Measurements from ENCODE around the gene MBOAT1. TPM values are rescaled to one million over a fixed set of nuclear protein-coding genes. Genes with fewer than 3 reads are reported as not detected.

MBOAT1 gene
- total and polyA plus RNA-seq, 10 donors: 1.0 to 14.9 (median 11.8) TPM

DNA sequence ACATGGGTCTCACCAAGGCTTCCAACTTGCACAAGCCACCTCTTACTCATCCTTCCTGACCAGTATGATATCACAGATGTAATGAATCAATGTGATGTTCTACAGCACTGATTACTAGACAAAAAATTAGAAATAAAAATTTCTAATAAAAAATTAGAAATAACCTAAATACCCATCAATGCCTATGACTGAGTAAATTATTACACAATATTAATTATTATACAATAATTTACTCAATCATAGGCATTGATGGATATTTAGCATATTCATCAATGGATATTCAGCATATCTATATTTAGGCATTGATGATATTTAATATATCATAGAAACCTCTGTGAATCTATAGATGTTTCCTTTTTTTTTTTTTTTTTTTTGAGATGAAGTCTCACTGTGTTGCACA lies 43.2 kb upstream of the MBOAT1 start:
- no peaks in the 10 kb centered on the region for H3K4me1 ChIP-seq
- H3K9me3 ChIP-seq: no peaks in the 10 kb centered on the region
- intact Hi-C loops (cut with DNase I; ENCODE audit: low total_unique reads): no loop called here
- H3K4me3 ChIP-seq: no peak overlapping the region
- no peaks in the 10 kb centered on the region for H3K36me3 ChIP-seq
- H3K27ac ChIP-seq: no peak overlapping the region
- TF ChIP-seq POLR2A (IDR thresholded peaks at IDR 0.05) (no peak), POLR2AphosphoS5 (IDR thresholded peaks at IDR 0.05) (no peak)
- TF ChIP-seq, protein P1, sequence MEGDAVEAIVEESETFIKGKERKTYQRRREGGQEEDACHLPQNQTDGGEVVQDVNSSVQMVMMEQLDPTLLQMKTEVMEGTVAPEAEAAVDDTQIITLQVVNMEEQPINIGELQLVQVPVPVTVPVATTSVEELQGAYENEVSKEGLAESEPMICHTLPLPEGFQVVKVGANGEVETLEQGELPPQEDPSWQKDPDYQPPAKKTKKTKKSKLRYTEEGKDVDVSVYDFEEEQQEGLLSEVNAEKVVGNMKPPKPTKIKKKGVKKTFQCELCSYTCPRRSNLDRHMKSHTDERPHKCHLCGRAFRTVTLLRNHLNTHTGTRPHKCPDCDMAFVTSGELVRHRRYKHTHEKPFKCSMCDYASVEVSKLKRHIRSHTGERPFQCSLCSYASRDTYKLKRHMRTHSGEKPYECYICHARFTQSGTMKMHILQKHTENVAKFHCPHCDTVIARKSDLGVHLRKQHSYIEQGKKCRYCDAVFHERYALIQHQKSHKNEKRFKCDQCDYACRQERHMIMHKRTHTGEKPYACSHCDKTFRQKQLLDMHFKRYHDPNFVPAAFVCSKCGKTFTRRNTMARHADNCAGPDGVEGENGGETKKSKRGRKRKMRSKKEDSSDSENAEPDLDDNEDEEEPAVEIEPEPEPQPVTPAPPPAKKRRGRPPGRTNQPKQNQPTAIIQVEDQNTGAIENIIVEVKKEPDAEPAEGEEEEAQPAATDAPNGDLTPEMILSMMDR (IDR thresholded peaks at IDR 0.05 in 8 of 11, conservative IDR thresholded peaks at IDR 0.05 in 3 of 11): no peak
- DNase-seq: no peak
- H3K27me3 ChIP-seq (replicated peaks in 1 of 7): no peaks in the 10 kb centered on the region

DNA sequence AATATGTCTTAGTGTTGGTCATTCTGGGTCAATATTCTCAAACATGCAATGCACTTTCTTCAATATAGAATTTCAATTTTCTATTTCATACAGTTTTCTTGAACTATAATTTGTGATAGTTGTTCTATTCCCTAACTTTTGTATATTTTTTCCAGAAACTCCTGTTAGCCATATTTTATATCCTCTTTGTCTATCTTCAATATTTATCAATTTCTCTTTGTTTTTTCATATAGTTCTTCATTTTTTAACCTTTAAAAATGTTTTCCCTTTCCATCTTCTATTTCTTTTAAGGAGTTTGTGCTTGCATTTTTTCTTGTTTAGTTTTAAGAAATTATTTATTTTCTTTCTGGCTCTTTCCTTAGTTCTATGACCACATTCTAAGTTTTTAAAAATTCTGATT lies 42.0 kb upstream of the MBOAT1 start:
- Histone ChIP-seq H3K4me3 (no peak overlapping the region), H3K27ac (no peak overlapping the region), H3K36me3 (no peaks in the 10 kb centered on the region), H3K27me3 (replicated peaks in 1 of 7) (no peaks in the 10 kb centered on the region), H3K4me1 (no peaks in the 10 kb centered on the region), H3K9me3 (no peaks in the 10 kb centered on the region)
- DNase-seq: no peak
- no peak for TF ChIP-seq POLR2A (IDR thresholded peaks at IDR 0.05)
- no peak for TF ChIP-seq POLR2AphosphoS5 (IDR thresholded peaks at IDR 0.05)
- TF ChIP-seq, protein P1 (IDR thresholded peaks at IDR 0.05 in 8 of 11, conservative IDR thresholded peaks at IDR 0.05 in 3 of 11): no peak
- intact Hi-C loops (cut with DNase I; ENCODE audit: low total_unique reads): no loop called here

DNA sequence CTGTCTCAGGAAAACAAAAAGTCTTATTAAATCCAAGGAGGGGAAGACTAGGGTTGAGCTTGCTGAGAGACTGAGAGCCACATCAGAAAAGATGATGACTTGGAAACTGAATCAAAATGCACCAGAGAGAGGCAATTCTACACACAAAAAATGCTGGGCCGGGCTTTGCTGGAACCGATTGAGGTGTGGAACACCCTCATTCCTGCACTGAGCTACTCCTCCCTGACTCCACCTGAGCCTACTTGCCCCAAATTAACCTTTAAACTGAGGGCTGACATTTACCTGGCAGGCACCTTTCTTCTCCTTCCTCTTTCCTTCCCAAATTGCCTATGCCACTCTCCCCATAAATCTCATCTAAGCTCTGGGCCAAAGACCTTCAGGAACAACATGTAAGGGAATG lies 40.8 kb upstream of the MBOAT1 start:
- intact Hi-C loops (cut with DNase I; ENCODE audit: low total_unique reads): no loop called here
- TF ChIP-seq, protein P1 (IDR thresholded peaks at IDR 0.05 in 8 of 11, conservative IDR thresholded peaks at IDR 0.05 in 3 of 11): no peak
- no peak for TF ChIP-seq POLR2AphosphoS5 (IDR thresholded peaks at IDR 0.05)
- no peak for TF ChIP-seq POLR2A (IDR thresholded peaks at IDR 0.05)
- Histone ChIP-seq H3K27me3 (replicated peaks in 1 of 7) (no peaks in the 10 kb centered on the region), H3K36me3 (no peaks in the 10 kb centered on the region), H3K27ac (no peak overlapping the region), H3K4me1 (no peaks in the 10 kb centered on the region), H3K4me3 (no peak overlapping the region), H3K9me3 (no peaks in the 10 kb centered on the region)
- 72 to 97% (median 85%) methylated on average over 2 of the region's 2 CpGs for WGBS, 5 donors
- no peak for DNase-seq

DNA sequence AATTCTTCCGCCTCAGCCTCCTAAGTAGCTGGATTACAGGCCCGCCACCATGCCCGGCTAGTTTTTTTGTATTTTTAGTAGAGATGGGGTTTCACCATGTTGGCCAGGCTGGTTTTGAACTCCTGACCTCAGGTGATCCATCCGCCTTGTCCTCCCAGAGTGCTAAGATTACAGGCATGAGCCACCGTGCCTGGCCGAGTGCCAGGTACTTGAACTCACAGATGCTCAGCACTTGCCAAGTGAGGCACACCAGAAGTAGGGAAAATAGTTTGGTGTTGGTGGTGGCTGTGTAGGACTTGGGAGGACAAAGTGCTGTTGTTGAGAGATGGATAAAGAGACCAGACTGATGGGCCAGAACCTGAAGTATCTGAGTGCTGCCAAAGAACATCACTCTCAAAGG lies 40.0 kb upstream of the MBOAT1 start:
- Histone ChIP-seq H3K4me1 (no peaks in the 10 kb centered on the region), H3K4me3 (no peak overlapping the region), H3K27me3 (replicated peaks in 1 of 7) (no peaks in the 10 kb centered on the region), H3K27ac (no peak overlapping the region), H3K36me3 (no peaks in the 10 kb centered on the region), H3K9me3 (no peaks in the 10 kb centered on the region)
- TF ChIP-seq POLR2AphosphoS5 (IDR thresholded peaks at IDR 0.05) (no peak), POLR2A (IDR thresholded peaks at IDR 0.05) (no peak)
- TF ChIP-seq, protein P1 (IDR thresholded peaks at IDR 0.05 in 8 of 11, conservative IDR thresholded peaks at IDR 0.05 in 3 of 11): no peak
- 85 to 92% (median 89%) methylated on average over 6 of the region's 6 CpGs for WGBS, 5 donors
- intact Hi-C loops (cut with DNase I; ENCODE audit: low total_unique reads): no loop called here
- DNase-seq: no peak
